Heart left ventricle (tissue), 16 donors: Measurements from ENCODE around the gene FOXQ1. TPM values are rescaled to one million over a fixed set of nuclear protein-coding genes. Genes with fewer than 3 reads are reported as not detected.

Source experiments
- ATAC-seq, 4 donors: fragments of 200-7000 bp; cut with Tn5 transposase; one replicate each; pipeline ENCODE4 v1.9.1; 2020 to 2022; ENCODE audit warnings: moderate library complexity in 4 of 4, mild to moderate bottlenecking in 3 of 4, moderate number of reproducible peaks in 1 of 4
- DNase-seq, 5 donors: peaks; one replicate each; pipeline ENCODE4 v3.0.0-alpha.2; 2020
- H3K27ac ChIP-seq, 12 donors: fragments of 200-600 bp; sonication (generic) in 4 of 12; one replicate each; pipeline versions ENCODE4 v1.5.0 to v1.8.0; 2016 to 2022; ENCODE audit warnings: mild to moderate bottlenecking in 2 of 12
- H3K27me3 ChIP-seq, 9 donors: fragments of 200-600 bp; sonication (generic) in 2 of 9; one replicate each; pipeline versions ENCODE4 v1.5.1 to v1.8.0; 2016 to 2022; ENCODE audit warnings: mild to moderate bottlenecking in 3 of 9
- H3K36me3 ChIP-seq, 9 donors: fragments of 200-600 bp; sonication (generic) in 2 of 9; one replicate each; pipeline versions ENCODE4 v1.5.0 to v1.8.0; 2018 to 2022; ENCODE audit warnings: mild to moderate bottlenecking in 2 of 9
- H3K4me1 ChIP-seq, 12 donors: fragments of 200-600 bp; sonication (generic) in 4 of 12; one replicate each; pipeline versions ENCODE4 v1.5.0 to v1.8.0; 2016 to 2022; ENCODE audit warnings: mild to moderate bottlenecking in 3 of 12
- H3K4me3 ChIP-seq, 12 donors: fragments of 200-600 bp; sonication (generic) in 4 of 12; one replicate each; pipeline versions ENCODE4 v1.5.0 to v1.8.0; 2017 to 2022; ENCODE audit warnings: mild to moderate bottlenecking in 9 of 12, moderate library complexity in 4 of 12
- H3K9me3 ChIP-seq, 12 donors: fragments of 200-600 bp; sonication (generic) in 4 of 12; one replicate each; pipeline versions ENCODE4 v1.5.0 to v1.8.0; 2016 to 2022; ENCODE audit warnings: mild to moderate bottlenecking in 1 of 12
- POLR2A ChIP-seq, 2 donors: fragments of 450-650 bp; IDR thresholded peaks; one replicate each; pipeline ENCODE4 v1.6.1; 2017; ENCODE audit warnings: antibody characterized with exemption in 2 of 2, mild to moderate bottlenecking in 2 of 2, moderate library complexity in 2 of 2
- WGBS, 4 donors: extraction: QIAGEN DNeasy Blood & Tissue Kit in 2 of 4; methylation state at CpG; one replicate each; pipeline versions ENCODE4 v1.1.5 to v1.1.7; 2013 to 2018; 5-methylcytosine and 5-hydroxymethylcytosine counted together
- intact Hi-C, 10 donors: fragments of 100-400 bp; cut with DNase I; formaldehyde crosslinking; loops; one replicate each; pipeline versions ENCODE4 v1.11.1 to v1.14.2; 2022
- polyA plus RNA-seq, 2 donors: library from polyadenylated mRNA; stranded (reverse); fragments of 200-250 nt; gene quantifications; one replicate each; pipeline ENCODE4 v1.2.3, GENCODE V29; 2013
- total RNA-seq, 9 donors: library from RNA; depleted of rRNA in 2 of 9; stranded (reverse); fragments of >200 nt in 2 of 9; fragmentation: NEBNext Ultra II Directional in 3 of 9; extraction: Animal tissue kit (Norgen Biotek cat#: 25700) in 3 of 9; gene quantifications; one replicate each; pipeline versions ENCODE4 v1.1.0 to v1.2.4, GENCODE V29; 2016 to 2023
- TF ChIP-seq, protein P1 (sequence below), 12 donors: fragments of 200-600 bp; sonication (generic) in 4 of 12; IDR thresholded peaks; one replicate each; pipeline versions ENCODE4 v1.5.0 to v1.8.0; 2018 to 2022; ENCODE audit warnings: antibody characterized with exemption in 12 of 12, mild to moderate bottlenecking in 5 of 12
- donor health status: ischemic (EF 13 %, LVEDD 7.1; RV severe dilation, severe dysfunction).
- donor health status: healthy with polysubstance abuse.
- donor health status: DM: no; HTN: yes; CAD: no.
- donor health status: DM: no; HTN: no; CAD: no.
- donor health status: ischemic (EF 25% LVEDD 6.9; RV normal size, moderate dysfunction).
- donor health status: ischemic (EF 25% LVEDD 5.7; RV mildly dilated, moderate dysfunction).
- donor health status: healthy.
- donor health status: DM: yes; HTN: yes; CAD: no.
- donor health status: ischemic (EF 35%, LVEDD 5.7; RV mildly dilated, moderate dysfunction).
- donor health status: nonischemic (EF 11% LVEDD 7.7; RV severe dilation, severe dysfunction).
- donor health status: DM: yes; HTN: yes; CAD: no.
- donor health status: PGD.
- donor health status: ischemic (EF 29% LVEDD 5.4; RV normal size, mild dysfunction).
- donor health status: nonischemic (EF 23%, LVEDD 6.1; RV moderate dilation, normal function).

Gene FOXQ1
- total and polyA plus RNA-seq, 11 donors, result 0.08 TPM; not detected in 10

DNA sequence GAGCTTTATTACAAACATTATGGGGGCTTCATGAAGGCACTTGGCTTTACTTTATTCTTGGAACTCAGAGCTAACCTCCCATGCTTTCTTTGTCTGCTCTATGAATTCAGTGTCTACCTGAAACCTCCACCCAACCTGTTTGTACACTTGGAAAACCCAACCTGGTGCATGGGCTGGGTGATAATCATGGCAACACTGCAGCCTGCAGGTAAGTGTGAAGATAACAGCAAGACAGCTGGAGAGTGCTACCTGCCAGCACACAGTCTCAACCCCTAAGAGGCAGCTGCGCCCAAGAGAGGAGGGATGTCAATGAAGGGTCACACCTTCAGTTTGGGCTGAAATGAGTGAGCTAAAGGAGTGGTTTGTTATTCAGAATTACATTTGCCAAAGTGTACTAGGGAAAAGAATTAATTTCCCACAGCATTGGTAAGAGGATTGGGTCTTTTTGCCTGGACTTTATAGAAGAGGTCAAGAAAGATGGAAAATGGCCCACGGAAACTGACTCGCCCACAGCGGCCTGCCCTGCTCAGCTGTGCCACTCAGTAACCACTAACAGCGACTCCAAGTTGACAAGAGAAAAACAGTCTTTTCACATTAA is 24.4 kb downstream of the FOXQ1 start:
- no peak for TF ChIP-seq POLR2A (IDR thresholded peaks at IDR 0.05)
- TF ChIP-seq, protein P1, sequence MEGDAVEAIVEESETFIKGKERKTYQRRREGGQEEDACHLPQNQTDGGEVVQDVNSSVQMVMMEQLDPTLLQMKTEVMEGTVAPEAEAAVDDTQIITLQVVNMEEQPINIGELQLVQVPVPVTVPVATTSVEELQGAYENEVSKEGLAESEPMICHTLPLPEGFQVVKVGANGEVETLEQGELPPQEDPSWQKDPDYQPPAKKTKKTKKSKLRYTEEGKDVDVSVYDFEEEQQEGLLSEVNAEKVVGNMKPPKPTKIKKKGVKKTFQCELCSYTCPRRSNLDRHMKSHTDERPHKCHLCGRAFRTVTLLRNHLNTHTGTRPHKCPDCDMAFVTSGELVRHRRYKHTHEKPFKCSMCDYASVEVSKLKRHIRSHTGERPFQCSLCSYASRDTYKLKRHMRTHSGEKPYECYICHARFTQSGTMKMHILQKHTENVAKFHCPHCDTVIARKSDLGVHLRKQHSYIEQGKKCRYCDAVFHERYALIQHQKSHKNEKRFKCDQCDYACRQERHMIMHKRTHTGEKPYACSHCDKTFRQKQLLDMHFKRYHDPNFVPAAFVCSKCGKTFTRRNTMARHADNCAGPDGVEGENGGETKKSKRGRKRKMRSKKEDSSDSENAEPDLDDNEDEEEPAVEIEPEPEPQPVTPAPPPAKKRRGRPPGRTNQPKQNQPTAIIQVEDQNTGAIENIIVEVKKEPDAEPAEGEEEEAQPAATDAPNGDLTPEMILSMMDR (IDR thresholded peaks at IDR 0.05), result no peak
- no peak overlapping the region for H3K4me3 ChIP-seq
- no peak for ATAC-seq

DNA sequence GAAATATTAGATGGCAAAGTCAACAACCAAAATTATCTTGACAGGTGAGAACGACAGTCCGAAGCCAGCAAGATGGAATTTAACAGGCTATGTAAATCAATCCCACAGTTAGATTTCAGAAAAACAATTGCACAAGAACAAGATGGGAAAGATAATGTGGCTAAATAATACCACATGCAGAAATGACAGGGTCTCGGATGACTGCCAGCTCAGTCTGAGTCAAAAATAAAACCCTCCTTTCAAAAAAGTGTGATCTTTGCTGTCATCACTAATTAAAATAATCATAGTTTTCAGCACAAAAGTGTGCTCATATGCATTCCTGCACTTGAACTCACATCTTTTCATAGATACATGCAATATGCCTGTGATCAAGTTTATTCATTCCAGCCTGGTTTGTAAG is 25.9 kb downstream of the FOXQ1 start:
- Histone ChIP-seq H3K4me3 (no peak overlapping the region), H3K36me3 (no peaks in the 10 kb centered on the region), H3K27me3 (peaks cover 0 to 50% (median 8%) of the 10 kb centered on the region in 9 donors), H3K9me3 (no peaks in the 10 kb centered on the region), H3K4me1 (no peaks in the 10 kb centered on the region), H3K27ac (no peak overlapping the region)
- DNase-seq (no peak), ATAC-seq (no peak)
- TF ChIP-seq, protein P1 (IDR thresholded peaks at IDR 0.05), result no peak
- no peak for TF ChIP-seq POLR2A (IDR thresholded peaks at IDR 0.05)
- 74 to 90% (median 85%) methylated on average over 3 of the region's 3 CpGs for WGBS, 4 donors
- intact Hi-C loops, result no loop called here

More for the DNA sequence above, 24.4 kb downstream of the FOXQ1 start:
- no peaks in the 10 kb centered on the region for H3K4me1 ChIP-seq
- intact Hi-C loops, result no loop called here
- no peak for DNase-seq
- no peaks in the 10 kb centered on the region for H3K9me3 ChIP-seq
- WGBS, 4 donors, result 82 to 96% (median 92%) methylated on average over 5 of the region's 5 CpGs
- H3K36me3 ChIP-seq, result no peaks in the 10 kb centered on the region
- H3K27ac ChIP-seq, result no peak overlapping the region
- H3K27me3 ChIP-seq, result peaks cover 0 to 59% (median under 1%) of the 10 kb centered on the region in 9 donors

DNA sequence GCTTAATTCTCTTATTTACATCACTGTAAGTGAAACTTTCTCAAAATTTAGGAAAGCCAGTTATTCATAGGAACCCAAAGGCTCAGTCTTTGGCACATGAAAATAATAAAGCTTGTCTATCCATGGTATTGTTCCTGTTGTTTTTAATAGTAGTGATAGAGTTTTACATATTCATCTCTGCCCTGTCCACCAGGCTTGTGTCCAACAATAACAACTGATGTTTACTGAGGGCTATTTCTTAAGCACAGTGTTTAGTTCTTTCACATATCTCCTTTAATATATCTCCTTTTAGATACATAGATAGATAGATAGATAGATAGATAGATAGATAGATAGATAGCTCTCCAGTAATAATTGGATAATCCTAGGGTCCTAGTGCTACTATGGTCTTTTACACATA is 34.2 kb downstream of the FOXQ1 start:
- DNase-seq (no peak), ATAC-seq (no peak)
- TF ChIP-seq, protein P1 (IDR thresholded peaks at IDR 0.05), result no peak
- TF ChIP-seq POLR2A (IDR thresholded peaks at IDR 0.05), result no peak
- H3K27me3 ChIP-seq, result peaks cover 0 to 24% (median 0%) of the 10 kb centered on the region in 9 donors
- no peak overlapping the region for H3K27ac ChIP-seq
- intact Hi-C loops, result no loop called here
- peaks cover 0 to 11% (median 0%) of the 10 kb centered on the region in 12 donors for H3K4me1 ChIP-seq
- H3K36me3 ChIP-seq, result no peaks in the 10 kb centered on the region
- H3K4me3 ChIP-seq, result no peak overlapping the region
- peaks cover 0 to 31% (median 12%) of the 10 kb centered on the region in 12 donors for H3K9me3 ChIP-seq

DNA sequence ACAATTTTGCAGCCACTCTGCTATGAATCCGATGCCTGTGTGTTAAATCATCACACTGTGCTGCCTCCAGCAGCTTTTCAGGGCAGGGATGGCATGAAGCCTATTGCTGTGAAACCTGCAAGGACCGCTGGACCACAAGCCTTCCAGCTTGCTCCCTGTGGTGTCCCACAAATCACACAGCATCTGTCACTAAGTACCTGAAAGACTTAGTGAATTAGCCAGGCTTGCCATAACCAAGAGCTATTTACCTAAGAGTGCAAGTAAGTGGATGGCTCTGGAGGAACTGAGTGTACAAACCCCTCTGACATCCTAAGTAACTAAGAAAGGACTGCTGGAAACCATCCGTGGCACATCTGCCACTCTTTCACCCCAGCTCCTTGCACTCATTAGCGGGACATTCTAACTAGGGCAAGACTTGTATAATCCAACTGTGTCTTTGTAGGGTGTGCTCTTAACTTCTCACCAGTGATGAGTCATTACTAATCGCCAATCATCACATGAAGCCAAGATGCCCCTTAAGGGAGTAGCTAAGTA is 34.7 kb downstream of the FOXQ1 start:
- H3K9me3 ChIP-seq, result peaks cover 0 to 36% (median 18%) of the 10 kb centered on the region in 12 donors
- no peak for ATAC-seq
- H3K36me3 ChIP-seq, result no peaks in the 10 kb centered on the region
- intact Hi-C loops, result no loop called here
- peaks cover 0 to 11% (median 0%) of the 10 kb centered on the region in 12 donors for H3K4me1 ChIP-seq
- TF ChIP-seq POLR2A (IDR thresholded peaks at IDR 0.05), result no peak
- TF ChIP-seq, protein P1 (IDR thresholded peaks at IDR 0.05), result no peak
- H3K4me3 ChIP-seq, result no peak overlapping the region
- WGBS, 4 donors, result 59 to 79% (median 74%) methylated on average over 5 of the region's 5 CpGs
- DNase-seq, result no peak
- H3K27ac ChIP-seq, result no peak overlapping the region
- H3K27me3 ChIP-seq, result peaks cover 0 to 23% (median 0%) of the 10 kb centered on the region in 9 donors
